ENCODE results near the gene SMAD3.
A peak's percentile ranks its signal among the peaks of the same experiment; 100 is the strongest.

SMAD3 gene

DNA sequence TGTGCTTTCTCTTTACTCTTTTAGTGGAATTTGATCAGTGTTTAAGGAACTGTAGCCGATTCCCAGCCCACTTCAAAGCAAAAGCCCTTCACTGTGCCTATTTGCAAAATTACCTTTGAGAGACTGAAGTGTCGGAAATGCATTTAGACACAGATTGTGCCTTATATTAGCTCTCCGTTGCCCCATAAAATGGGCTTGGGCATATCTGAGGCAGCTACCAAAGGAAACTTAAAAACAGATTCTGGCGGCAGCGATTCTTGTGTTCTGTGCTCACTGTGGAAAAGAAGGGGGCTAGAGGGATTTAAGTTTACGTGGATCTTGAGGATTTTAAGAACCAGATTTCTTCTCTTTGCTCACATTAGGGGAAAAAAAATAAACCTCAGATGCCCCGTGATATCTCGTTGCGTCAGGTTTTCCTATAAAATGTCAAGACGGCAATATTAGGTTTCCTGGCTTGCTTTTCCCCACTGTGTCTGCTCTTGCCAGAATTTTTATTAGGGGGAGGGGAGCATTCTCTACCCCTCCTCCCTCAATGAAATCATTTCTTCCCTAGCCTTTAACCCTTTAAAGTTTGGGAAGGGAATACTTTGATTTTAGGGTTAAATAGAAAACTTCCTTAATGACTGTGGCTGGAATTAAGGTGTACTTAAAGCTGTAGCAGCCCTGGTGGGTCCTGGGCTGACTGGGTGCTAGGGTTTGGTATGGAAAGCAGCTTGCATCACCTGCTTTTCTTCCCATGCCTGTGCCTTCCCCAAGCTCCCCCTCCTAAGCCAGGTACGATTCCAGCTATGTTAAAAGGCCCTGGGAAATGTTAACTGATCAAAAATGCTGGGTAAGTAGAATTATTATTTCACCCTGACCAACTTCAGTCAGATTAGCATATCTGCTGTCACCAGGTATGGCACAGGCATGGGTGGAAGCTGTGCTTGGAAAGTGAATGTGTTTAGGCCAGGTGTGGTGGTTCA, 73.8 kb downstream of the SMAD3 start (continued):
- TF ChIP-seq, protein P1, sequence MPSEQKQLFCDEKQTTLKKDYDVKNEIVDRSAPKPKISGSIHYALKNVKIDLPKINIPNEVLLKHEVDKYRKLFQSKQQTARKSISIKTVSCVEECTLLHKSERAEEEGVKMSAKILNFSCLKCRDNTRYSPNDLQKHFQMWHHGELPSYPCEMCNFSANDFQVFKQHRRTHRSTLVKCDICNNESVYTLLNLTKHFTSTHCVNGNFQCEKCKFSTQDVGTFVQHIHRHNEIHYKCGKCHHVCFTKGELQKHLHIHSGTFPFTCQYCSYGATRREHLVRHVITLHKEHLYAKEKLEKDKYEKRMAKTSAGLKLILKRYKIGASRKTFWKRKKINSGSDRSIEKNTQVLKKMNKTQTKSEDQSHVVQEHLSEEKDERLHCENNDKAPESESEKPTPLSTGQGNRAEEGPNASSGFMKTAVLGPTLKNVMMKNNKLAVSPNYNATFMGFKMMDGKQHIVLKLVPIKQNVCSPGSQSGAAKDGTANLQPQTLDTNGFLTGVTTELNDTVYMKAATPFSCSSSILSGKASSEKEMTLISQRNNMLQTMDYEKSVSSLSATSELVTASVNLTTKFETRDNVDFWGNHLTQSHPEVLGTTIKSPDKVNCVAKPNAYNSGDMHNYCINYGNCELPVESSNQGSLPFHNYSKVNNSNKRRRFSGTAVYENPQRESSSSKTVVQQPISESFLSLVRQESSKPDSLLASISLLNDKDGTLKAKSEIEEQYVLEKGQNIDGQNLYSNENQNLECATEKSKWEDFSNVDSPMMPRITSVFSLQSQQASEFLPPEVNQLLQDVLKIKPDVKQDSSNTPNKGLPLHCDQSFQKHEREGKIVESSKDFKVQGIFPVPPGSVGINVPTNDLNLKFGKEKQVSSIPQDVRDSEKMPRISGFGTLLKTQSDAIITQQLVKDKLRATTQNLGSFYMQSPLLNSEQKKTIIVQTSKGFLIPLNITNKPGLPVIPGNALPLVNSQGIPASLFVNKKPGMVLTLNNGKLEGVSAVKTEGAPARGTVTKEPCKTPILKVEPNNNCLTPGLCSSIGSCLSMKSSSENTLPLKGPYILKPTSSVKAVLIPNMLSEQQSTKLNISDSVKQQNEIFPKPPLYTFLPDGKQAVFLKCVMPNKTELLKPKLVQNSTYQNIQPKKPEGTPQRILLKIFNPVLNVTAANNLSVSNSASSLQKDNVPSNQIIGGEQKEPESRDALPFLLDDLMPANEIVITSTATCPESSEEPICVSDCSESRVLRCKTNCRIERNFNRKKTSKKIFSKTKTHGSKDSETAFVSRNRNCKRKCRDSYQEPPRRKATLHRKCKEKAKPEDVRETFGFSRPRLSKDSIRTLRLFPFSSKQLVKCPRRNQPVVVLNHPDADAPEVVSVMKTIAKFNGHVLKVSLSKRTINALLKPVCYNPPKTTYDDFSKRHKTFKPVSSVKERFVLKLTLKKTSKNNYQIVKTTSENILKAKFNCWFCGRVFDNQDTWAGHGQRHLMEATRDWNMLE (tag by site-specific recombination; conservative IDR thresholded peaks at IDR 0.05; ENCODE audit: low read depth): 0 out of 2 replicates have a peak, but pooled peaks have one; percentile 21
- TF ChIP-seq ZNF707 (tag by site-specific recombination; IDR thresholded peaks at IDR 0.05) (no peak), ZFHX2 (tag by site-specific recombination; conservative IDR thresholded peaks at IDR 0.05) (no peak), ZNF48 (tag by site-specific recombination; IDR thresholded peaks at IDR 0.05) (no peak), ZNF560 (tag by site-specific recombination; IDR thresholded peaks at IDR 0.05; ENCODE audit: borderline replicate concordance) (no peak), ZNF394 (tag by site-specific recombination; IDR thresholded peaks at IDR 0.05; ENCODE audit: borderline replicate concordance) (0 out of 2 replicates have a peak, but pooled peaks have one; percentile 9), ZNF214 (tag by site-specific recombination; IDR thresholded peaks at IDR 0.05; ENCODE audit: borderline replicate concordance) (no peak), HOXC10 (CRISPR knock-in tag; IDR thresholded peaks at IDR 0.05) (no peak), ZNF404 (tag by site-specific recombination; IDR thresholded peaks at IDR 0.05) (no peak), ZNF2 (tag by site-specific recombination; IDR thresholded peaks at IDR 0.05) (peak; percentile 48; the same call in 1 of the 2 replicates), ZNF10 (tag by site-specific recombination; IDR thresholded peaks at IDR 0.05) (peak; percentile 64), ZNF654 (tag by site-specific recombination; IDR thresholded peaks at IDR 0.05; ENCODE audit: low read depth) (no peak), ZNF169 (tag by site-specific recombination; IDR thresholded peaks at IDR 0.05) (no peak), SP7 (tag by site-specific recombination; IDR thresholded peaks at IDR 0.05) (peak; percentile 83), ZBTB44 (tag by site-specific recombination; IDR thresholded peaks at IDR 0.05) (peak; percentile 95), ZNF549 (tag by site-specific recombination; IDR thresholded peaks at IDR 0.05) (no peak), GFI1B (tag by site-specific recombination; IDR thresholded peaks at IDR 0.05) (peak; percentile 98), ZNF561 (tag by site-specific recombination; IDR thresholded peaks at IDR 0.05; ENCODE audit: borderline replicate concordance) (peak; percentile 92), ZNF514 (tag by site-specific recombination; IDR thresholded peaks at IDR 0.05) (no peak), ZNF776 (tag by site-specific recombination; IDR thresholded peaks at IDR 0.05; ENCODE audit: borderline replicate concordance) (no peak), ZNF670 (tag by site-specific recombination; IDR thresholded peaks at IDR 0.05; ENCODE audit: low read depth) (no peak), ZNF23 (tag by site-specific recombination; IDR thresholded peaks at IDR 0.05; ENCODE audit: borderline replicate concordance) (no peak), ZSCAN16 (tag by site-specific recombination; IDR thresholded peaks at IDR 0.05) (peak; percentile 23; the same call in 1 of the 2 replicates), ZNF362 (tag by site-specific recombination; IDR thresholded peaks at IDR 0.05) (0 out of 2 replicates have a peak, but pooled peaks have one; percentile 50)
- TF ChIP-seq, protein P2, sequence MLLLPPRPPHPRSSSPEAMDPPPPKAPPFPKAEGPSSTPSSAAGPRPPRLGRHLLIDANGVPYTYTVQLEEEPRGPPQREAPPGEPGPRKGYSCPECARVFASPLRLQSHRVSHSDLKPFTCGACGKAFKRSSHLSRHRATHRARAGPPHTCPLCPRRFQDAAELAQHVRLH (tag by site-specific recombination; IDR thresholded peaks at IDR 0.05): peak; percentile 89
